Activated CD4-positive, alpha-beta T cell treated with anti-CD3 and anti-CD28 coated beads, Interleukin-2, amount 10 ng/mL, durations not matched to agents 7 days and 5 days (primary cell): ENCODE measurements around the gene RPS16. TPM values are rescaled to one million over a fixed set of nuclear protein-coding genes. Genes with fewer than 3 reads are reported as not detected.
"Not testable (repeated sequence)": the region's sequence is repeated elsewhere in the genome, so short reads cannot be mapped to it uniquely, and the experiment has no call there.

Experiments used
- CTCF ChIA-PET: fragments of 350-600 bp; sonication (Branson Sonifier 250); formaldehyde crosslinking; loops from one replicate; lab custom pipeline; 2021; ENCODE audit warnings: antibody characterized with exemption; lab: Charles Lee
- POLR2A ChIA-PET: fragments of 350-600 bp; sonication (Branson Sonifier 250); formaldehyde crosslinking; loops from one replicate; lab custom pipeline; 2021; ENCODE audit warnings: antibody characterized with exemption; lab: Charles Lee
- DNase-seq: peaks from one replicate; pipeline ENCODE4 v3.0.0-alpha.2; 2020
- H3K27ac Mint-ChIP-seq: one replicate; pipeline ENCODE4 v1.8.0; 2021; ENCODE audit warnings: mild to moderate bottlenecking, moderate library complexity, mixed read lengths
- H3K27me3 Mint-ChIP-seq: one replicate; pipeline ENCODE4 v1.8.0; 2021; ENCODE audit warnings: mixed read lengths
- H3K36me3 Mint-ChIP-seq: one replicate; pipeline ENCODE4 v1.8.0; 2021; ENCODE audit warnings: low read depth, mixed read lengths
- H3K4me1 Mint-ChIP-seq: one replicate; pipeline ENCODE4 v1.8.0; 2021; ENCODE audit warnings: mixed read lengths
- H3K4me3 Mint-ChIP-seq: one replicate; pipeline ENCODE4 v1.8.0; 2021; ENCODE audit warnings: mild to moderate bottlenecking, moderate library complexity, mixed read lengths
- H3K9me3 Mint-ChIP-seq: one replicate; pipeline ENCODE4 v1.8.0; 2021; ENCODE audit warnings: mixed read lengths
- total RNA-seq, 2 experiments: library from RNA; stranded (reverse); gene quantifications; one replicate each; pipeline ENCODE4 v1.2.3, GENCODE V29; 2021

Gene RPS16
- 1,000 to 10,000 TPM; 2,465 to 3,009 TPM for total RNA-seq

DNA sequence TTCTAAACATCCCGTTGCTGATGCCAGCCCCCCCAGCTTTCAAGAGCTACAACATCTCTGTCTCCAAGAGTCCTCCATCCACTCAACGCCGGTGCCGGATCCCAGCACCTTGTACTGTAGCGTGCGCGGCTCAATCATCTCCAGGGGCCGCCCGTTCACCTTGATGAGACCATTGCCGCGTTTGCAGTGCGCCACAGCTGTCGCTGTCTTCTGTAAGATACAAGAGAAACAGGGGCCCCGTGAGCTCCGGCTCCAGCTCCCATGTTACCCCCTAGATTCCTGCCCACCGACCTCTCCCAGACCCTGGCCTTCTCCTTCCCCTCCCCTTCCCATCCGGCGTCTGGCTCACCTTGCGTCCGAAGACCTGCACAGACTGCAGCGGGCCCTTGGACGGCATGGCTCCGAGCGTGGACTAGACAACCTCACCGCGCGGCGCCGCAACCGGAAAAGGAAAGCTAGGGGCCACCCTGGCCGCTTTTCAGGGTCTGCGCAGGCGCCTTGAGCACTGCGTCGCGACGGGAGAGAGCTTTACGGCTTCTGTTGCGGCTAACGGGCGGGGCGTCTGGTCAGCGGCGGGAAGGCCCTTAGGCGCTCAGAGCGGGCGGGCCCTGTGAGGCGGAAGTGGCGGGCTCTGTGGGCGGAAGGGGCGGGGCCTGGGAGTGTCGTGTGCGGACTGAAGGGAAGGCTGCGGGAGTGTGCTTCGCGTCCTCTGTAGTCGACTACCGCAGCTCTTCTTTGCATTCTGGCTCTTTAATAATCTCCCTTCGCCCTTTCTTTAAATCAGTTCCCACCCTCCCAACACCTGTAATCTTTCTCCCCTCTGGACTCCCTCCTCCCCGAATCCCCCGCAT, at the start of gene RPS16:
Gene RPS16 (minus strand): TSS at position 451 of the 851 bp plus-strand sequence. CDS start 54 bp downstream, at position 397.
- CTCF ChIA-PET, result interaction anchor here (0.6 to 1.7 kb wide), 10 partner anchors 9 to 398 kb away, joined by 3 to 18 read pairs (median 3); partner anchors contain the start of genes DYRK1B, PLEKHG2, SAMD4B and SUPT5H

DNA sequence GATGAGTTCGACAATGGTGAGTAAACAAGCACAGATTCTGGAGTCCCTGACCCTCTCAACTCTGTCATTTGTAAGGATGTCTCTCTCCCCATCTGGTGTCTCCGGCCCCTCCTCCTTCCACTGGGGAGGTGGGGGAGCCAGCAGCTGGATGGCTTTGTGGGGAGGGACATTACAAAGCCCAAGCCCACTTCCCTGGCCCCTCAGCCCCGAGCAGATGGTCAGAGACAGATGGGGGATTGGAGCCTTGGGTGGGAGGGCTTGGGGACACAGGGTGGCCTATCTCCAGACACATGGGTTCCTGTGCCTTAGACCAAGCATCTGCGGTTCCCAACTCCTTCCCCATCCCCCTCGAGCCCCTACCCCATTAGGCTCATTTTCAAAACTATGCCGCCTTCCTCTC, 47.4 kb upstream of the RPS16 start:
- ChIA-PET POLR2A (no interaction called here), CTCF (no interaction called here)
- peaks cover 37% of the 10 kb centered on the region for H3K4me1 Mint-ChIP-seq
- H3K36me3 Mint-ChIP-seq, result peaks cover 15% of the 10 kb centered on the region
- no peak for DNase-seq
- no peak overlapping the region for H3K27ac Mint-ChIP-seq
- H3K4me3 Mint-ChIP-seq, result no peak overlapping the region
- no peaks in the 10 kb centered on the region for H3K9me3 Mint-ChIP-seq
- no peaks in the 10 kb centered on the region for H3K27me3 Mint-ChIP-seq

More for the DNA sequence above, at the start of gene RPS16:
- POLR2A ChIA-PET, result interaction anchor here (0.6 to 1.4 kb wide), 15 partner anchors 8 to 849 kb away, joined by 3 to 10 read pairs (median 3); partner anchors contain the start of genes MED29, PAF1, PLEKHG2 and SAMD4B
- peak within 1 kb of the TSS; percentile 98 for H3K4me3 Mint-ChIP-seq
- peaks cover 55% of the 10 kb centered on the region for H3K4me1 Mint-ChIP-seq
- H3K36me3 Mint-ChIP-seq, result peaks cover 31% of the 10 kb centered on the region
- peak; percentile 99 for DNase-seq
- peak within 1 kb of the TSS; percentile 97 for H3K27ac Mint-ChIP-seq
- peaks cover 3% of the 10 kb centered on the region for H3K27me3 Mint-ChIP-seq
- H3K9me3 Mint-ChIP-seq, result no peaks in the 10 kb centered on the region

GRCh38 chr19:39481676-39482075, 45.9 kb upstream of the RPS16 start:
- Mint-ChIP-seq H3K27ac (peak overlapping the region; percentile 95), H3K9me3 (no peaks in the 10 kb centered on the region), H3K4me3 (peak overlapping the region; percentile 83), H3K36me3 (peaks cover 13% of the 10 kb centered on the region), H3K27me3 (no peaks in the 10 kb centered on the region), H3K4me1 (peaks cover 37% of the 10 kb centered on the region)
- ChIA-PET CTCF (interaction anchor here (0.6 to 1.4 kb wide), 2 partner anchors 18 to 1073 kb away, joined by 3 to 4 read pairs; no protein-coding TSS in a partner anchor), POLR2A (no interaction called here)
- no peak for DNase-seq

DNA sequence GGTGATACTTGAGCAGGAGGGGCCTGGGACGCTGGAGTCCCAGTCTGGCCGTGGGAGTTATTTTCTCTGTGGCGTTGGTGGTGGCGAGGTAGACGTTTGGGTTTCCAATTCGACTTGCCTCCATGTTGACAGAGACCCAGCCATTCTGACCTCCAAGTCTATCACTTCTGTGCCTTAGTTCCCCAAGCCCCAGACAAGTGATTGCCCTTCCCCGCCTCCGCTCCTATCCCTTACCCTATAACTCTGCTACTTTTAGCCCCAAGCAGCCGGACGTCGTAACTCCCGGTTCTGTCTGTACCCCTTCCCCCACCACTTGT, 45.4 kb upstream of the RPS16 start:
- Mint-ChIP-seq H3K9me3 (no peaks in the 10 kb centered on the region), H3K4me3 (peak overlapping the region; percentile 83), H3K4me1 (peaks cover 37% of the 10 kb centered on the region), H3K27me3 (no peaks in the 10 kb centered on the region), H3K27ac (peak overlapping the region; percentile 95), H3K36me3 (peaks cover 17% of the 10 kb centered on the region)
- POLR2A ChIA-PET, result no interaction called here
- no peak for DNase-seq
- CTCF ChIA-PET, result interaction anchor here (1.0 to 1.4 kb wide), 3 partner anchors 17 to 83 kb away, joined by 3 to 4 read pairs (median 4); partner anchors contain the start of gene RPS16

GRCh38 chr19:39480337-39481228, 44.8 kb upstream of the RPS16 start, which contains the start of gene TIMM50:
TIMM50 (plus strand) TSS chr19:39480838; CDS start chr19:39480854, 16 bp downstream.
- Mint-ChIP-seq H3K4me1 (peaks cover 37% of the 10 kb centered on the region), H3K9me3 (no peaks in the 10 kb centered on the region), H3K36me3 (peaks cover 14% of the 10 kb centered on the region), H3K27me3 (no peaks in the 10 kb centered on the region), H3K4me3 (peak within 1 kb of the TSS; percentile 83), H3K27ac (peak within 1 kb of the TSS; percentile 95)
- DNase-seq, result peak; percentile 98
- CTCF ChIA-PET, result interaction anchor here (0.7 to 1.4 kb wide), 4 partner anchors 17 to 283 kb away, joined by 3 to 4 read pairs (median 4); partner anchors contain the start of gene RPS16
- POLR2A ChIA-PET, result interaction anchor here (0.7 kb wide), 1 partner anchor 53 kb away, joined by 3 read pairs; no protein-coding TSS in a partner anchor

DNA sequence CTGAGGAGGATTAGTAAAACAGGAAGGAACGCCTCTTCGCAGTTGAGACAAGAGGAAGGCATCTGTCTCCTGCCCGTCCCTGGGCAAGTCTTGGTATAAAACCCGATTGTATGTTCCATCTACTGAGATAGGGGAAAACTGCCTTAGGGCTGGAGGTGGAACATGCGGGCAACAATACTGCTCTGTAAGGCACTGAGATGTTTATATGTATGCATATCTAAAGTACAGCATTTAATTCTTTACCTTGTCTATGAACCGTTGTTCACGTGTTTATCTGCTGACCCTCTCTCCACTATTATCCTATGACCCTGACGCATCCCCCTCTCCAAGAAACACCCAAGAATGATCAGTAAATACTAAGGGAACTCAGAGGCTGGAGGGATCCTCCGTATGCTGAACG, 44.2 kb upstream of the RPS16 start:
- peak overlapping the region; percentile 95 for H3K27ac Mint-ChIP-seq
- ChIA-PET POLR2A (interaction anchor here (0.7 kb wide), 1 partner anchor 54 kb away, joined by 3 read pairs; no protein-coding TSS in a partner anchor), CTCF (interaction anchor here (1.0 kb wide), 2 partner anchors 44 to 82 kb away, joined by 3 to 4 read pairs; partner anchors contain the start of gene RPS16)
- H3K27me3 Mint-ChIP-seq, result no peaks in the 10 kb centered on the region
- no peaks in the 10 kb centered on the region for H3K9me3 Mint-ChIP-seq
- peak overlapping the region; percentile 83 for H3K4me3 Mint-ChIP-seq
- H3K36me3 Mint-ChIP-seq, result peaks cover 17% of the 10 kb centered on the region
- no peak for DNase-seq
- H3K4me1 Mint-ChIP-seq, result peaks cover 37% of the 10 kb centered on the region

- Mint-ChIP-seq H3K4me1 (peaks cover 37% of the 10 kb centered on the region), H3K36me3 (peaks cover 23% of the 10 kb centered on the region), H3K4me3 (peak overlapping the region; percentile 83)
- CTCF ChIA-PET, H3K27me3 Mint-ChIP-seq, H3K27ac Mint-ChIP-seq, H3K9me3 Mint-ChIP-seq, DNase-seq, POLR2A ChIA-PET: not testable (repeated sequence)
These were observed 43.6 kb upstream of the RPS16 start for GRCh38 chr19:39479319-39479801.

DNA sequence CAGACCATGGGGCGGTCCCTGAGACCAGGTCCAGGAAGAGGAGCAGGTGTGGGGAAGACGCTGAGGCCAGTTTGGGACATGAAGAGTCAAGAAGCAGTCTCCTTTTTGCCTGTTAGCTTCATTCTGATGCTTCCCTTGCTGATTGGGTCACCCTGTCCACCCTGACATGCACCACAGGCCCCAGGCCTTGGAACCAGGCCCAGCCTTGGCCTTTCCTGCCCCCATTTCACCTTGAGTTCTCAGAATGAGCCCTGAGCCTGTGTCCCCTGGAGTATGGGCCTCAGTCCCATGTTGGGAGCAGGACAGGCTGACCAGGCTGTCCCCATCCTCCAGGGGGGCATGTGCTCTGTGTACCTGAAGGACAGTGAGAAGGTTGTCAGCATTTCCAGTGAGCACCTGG, 40.0 kb upstream of the RPS16 start:
- DNase-seq, result no peak
- peaks cover 39% of the 10 kb centered on the region for H3K36me3 Mint-ChIP-seq
- peaks cover 23% of the 10 kb centered on the region for H3K4me1 Mint-ChIP-seq
- ChIA-PET CTCF (interaction anchor here (1.2 kb wide), 1 partner anchor 33 kb away, joined by 3 read pairs; no protein-coding TSS in a partner anchor), POLR2A (no interaction called here)
- H3K4me3 Mint-ChIP-seq, result no peak overlapping the region
- no peaks in the 10 kb centered on the region for H3K27me3 Mint-ChIP-seq
- no peaks in the 10 kb centered on the region for H3K9me3 Mint-ChIP-seq
- no peak overlapping the region for H3K27ac Mint-ChIP-seq

GRCh38 chr19:39474139-39474620, 38.4 kb upstream of the RPS16 start:
- Mint-ChIP-seq H3K9me3 (no peaks in the 10 kb centered on the region), H3K27ac (no peak overlapping the region), H3K27me3 (no peaks in the 10 kb centered on the region), H3K36me3 (peaks cover 54% of the 10 kb centered on the region), H3K4me1 (peaks cover 11% of the 10 kb centered on the region), H3K4me3 (no peak overlapping the region)
- peak; percentile 76 for DNase-seq
- POLR2A ChIA-PET, result no interaction called here
- CTCF ChIA-PET, result interaction anchor here (0.7 to 2.0 kb wide), 15 partner anchors 8 to 76 kb away, joined by 3 to 7 read pairs (median 4); partner anchors contain the start of gene EID2B

GRCh38 chr19:39473443-39473960, 37.8 kb upstream of the RPS16 start:
- Mint-ChIP-seq H3K4me3 (no peak overlapping the region), H3K36me3 (peaks cover 58% of the 10 kb centered on the region), H3K27ac (no peak overlapping the region), H3K27me3 (no peaks in the 10 kb centered on the region), H3K4me1 (peaks cover 9% of the 10 kb centered on the region), H3K9me3 (no peaks in the 10 kb centered on the region)
- DNase-seq, result no peak
- CTCF ChIA-PET, result interaction anchor here (0.7 to 2.0 kb wide), 10 partner anchors 8 to 63 kb away, joined by 3 to 7 read pairs (median 4); no protein-coding TSS in a partner anchor
- POLR2A ChIA-PET, result no interaction called here

DNA sequence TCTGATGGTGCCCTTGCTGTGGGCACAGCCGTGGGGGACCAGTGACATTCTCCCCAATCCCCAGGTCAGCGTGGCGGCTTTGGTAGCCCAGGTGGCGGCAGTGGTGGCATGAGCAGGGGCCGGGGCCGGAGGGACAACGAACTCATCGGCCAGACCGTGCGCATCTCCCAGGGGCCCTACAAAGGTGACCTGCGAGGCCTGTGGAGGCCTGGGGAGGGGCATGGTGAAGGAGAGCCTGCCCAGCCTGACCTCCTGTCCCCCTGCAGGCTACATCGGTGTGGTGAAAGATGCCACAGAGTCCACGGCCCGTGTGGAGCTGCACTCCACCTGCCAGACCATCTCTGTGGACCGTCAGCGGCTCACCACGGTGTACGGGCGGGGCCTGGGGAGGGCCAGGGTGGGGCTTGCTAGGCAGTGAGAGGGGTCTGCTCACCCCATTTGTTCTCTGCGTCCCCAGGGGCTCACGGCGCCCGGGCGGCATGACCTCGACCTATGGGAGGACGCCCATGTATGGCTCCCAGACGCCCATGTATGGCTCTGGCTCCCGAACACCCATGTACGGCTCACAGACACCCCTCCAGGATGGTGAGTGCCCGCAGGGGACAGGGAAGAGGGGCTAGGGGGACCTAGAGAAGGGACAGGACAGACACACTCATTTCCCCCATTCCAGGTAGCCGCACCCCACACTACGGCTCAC, 37.1 kb upstream of the RPS16 start:
- Mint-ChIP-seq H3K9me3 (no peaks in the 10 kb centered on the region), H3K4me3 (no peak overlapping the region), H3K4me1 (peaks cover 7% of the 10 kb centered on the region), H3K27me3 (no peaks in the 10 kb centered on the region), H3K27ac (no peak overlapping the region), H3K36me3 (peaks cover 58% of the 10 kb centered on the region)
- POLR2A ChIA-PET, result no interaction called here
- no peak for DNase-seq
- CTCF ChIA-PET, result interaction anchor here (1.6 to 2.0 kb wide), 2 partner anchors 12 to 26 kb away, joined by 4 read pairs; no protein-coding TSS in a partner anchor
